ENCODE measurements around the gene CERS2.

- TF ChIP-seq POLR2A (IDR thresholded peaks at IDR 0.05) = no peak
- no peak for TF ChIP-seq CTCF (IDR thresholded peaks at IDR 0.05)
- no peak for TF ChIP-seq POLR2AphosphoS5 (IDR thresholded peaks at IDR 0.05)
Measured at GRCh38 chr1:150966011-150966410, 8.6 kb downstream of the CERS2 start.
